Fibroblast of the aortic adventitia (primary cell): ENCODE measurements around the gene DYRK1A. TPM values are rescaled to one million over a fixed set of nuclear protein-coding genes. Genes with fewer than 3 reads are reported as not detected.

ENCODE experiments used
- DNase-seq: peaks from one replicate; pipeline ENCODE4 v3.0.0-alpha.2; 2010; ENCODE audit warnings: low read depth
- H3K4me3 ChIP-seq: 2 replicates; pipeline ENCODE4 v1.5.1; 2011; ENCODE audit warnings: low read depth, mild to moderate bottlenecking, control low read depth, low read length, moderate library complexity
- total RNA-seq: library from RNA; depleted of rRNA; stranded (reverse); fragments of >200 nt; gene quantifications from 2 replicates; pipeline ENCODE4 v1.2.3, GENCODE V29; 2012; ENCODE audit warnings: low replicate concordance
- TF ChIP-seq, protein P1 (sequence below): IDR thresholded peaks from 2 replicates; pipeline ENCODE4 v1.5.1; 2011; ENCODE audit warnings: mild to moderate bottlenecking, low read length, control low read depth, inconsistent platforms; ENCODE audit not compliant: insufficient read depth

Gene DYRK1A
- total RNA-seq, 1 donor: 80.2 TPM

DNA sequence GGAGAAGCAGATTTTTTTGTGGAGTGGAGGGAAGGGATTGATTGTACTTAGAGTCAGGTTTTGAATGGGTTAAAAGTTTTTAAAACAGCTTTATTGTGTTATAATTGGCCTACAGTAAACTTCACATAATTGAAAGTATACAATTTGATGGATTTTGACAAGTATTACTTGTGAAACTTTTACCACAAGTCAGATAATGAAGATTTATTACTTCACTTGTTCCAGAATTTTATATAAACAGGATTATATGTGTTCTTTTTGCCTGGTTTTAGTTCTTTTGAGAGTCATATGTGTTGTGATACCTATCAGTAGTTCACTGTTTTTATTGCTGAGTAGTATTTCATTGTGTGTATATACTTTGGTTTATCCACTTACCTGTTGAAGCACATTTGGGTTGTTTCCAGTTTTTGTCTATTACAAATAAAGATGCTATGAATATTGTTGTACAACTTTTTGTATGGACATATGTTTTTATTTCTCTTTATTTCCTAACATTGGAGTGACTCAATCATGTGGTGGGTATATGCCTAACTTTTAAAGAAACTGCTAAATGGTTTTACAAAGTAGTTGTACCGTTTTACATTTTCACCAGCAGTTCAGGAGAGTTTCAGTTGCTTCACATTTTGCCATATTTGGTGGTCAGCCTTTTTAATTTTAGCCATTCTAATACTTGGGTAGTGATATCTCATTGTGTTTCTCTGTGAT is 71.0 kb downstream of the DYRK1A start:
- TF ChIP-seq, protein P1, sequence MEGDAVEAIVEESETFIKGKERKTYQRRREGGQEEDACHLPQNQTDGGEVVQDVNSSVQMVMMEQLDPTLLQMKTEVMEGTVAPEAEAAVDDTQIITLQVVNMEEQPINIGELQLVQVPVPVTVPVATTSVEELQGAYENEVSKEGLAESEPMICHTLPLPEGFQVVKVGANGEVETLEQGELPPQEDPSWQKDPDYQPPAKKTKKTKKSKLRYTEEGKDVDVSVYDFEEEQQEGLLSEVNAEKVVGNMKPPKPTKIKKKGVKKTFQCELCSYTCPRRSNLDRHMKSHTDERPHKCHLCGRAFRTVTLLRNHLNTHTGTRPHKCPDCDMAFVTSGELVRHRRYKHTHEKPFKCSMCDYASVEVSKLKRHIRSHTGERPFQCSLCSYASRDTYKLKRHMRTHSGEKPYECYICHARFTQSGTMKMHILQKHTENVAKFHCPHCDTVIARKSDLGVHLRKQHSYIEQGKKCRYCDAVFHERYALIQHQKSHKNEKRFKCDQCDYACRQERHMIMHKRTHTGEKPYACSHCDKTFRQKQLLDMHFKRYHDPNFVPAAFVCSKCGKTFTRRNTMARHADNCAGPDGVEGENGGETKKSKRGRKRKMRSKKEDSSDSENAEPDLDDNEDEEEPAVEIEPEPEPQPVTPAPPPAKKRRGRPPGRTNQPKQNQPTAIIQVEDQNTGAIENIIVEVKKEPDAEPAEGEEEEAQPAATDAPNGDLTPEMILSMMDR: no peak
- DNase-seq: peak; percentile 25

GRCh38 chr21:37443683-37444082 is 77.1 kb downstream of the DYRK1A start:
- H3K4me3 ChIP-seq: no peak overlapping the region
- TF ChIP-seq, protein P1: no peak
- DNase-seq: no peak

More for the DNA sequence above, 71.0 kb downstream of the DYRK1A start:
- no peak overlapping the region for H3K4me3 ChIP-seq

DNA sequence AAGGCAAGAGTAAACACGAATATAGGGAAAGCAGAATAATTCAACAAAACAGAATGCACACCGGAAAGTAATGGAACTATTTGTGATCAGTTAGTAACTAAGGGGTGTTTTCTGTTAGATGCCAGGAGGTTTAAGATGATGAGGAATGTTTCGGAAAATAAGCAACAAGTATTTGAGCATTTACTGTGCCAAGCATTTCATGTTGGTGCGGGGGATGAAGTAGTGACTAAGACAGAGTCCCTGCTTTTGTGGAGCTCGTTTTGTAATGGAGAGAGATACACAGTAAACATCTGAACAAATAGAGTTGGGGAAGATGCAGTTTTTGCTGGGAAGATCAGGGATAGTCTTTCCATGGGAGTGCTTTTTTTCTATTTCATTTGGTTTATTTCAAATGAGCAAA is 78.7 kb downstream of the DYRK1A start:
- TF ChIP-seq, protein P1: no peak
- H3K4me3 ChIP-seq: no peak overlapping the region
- peak; percentile 64 for DNase-seq

GRCh38 chr21:37446552-37446951 is 80.0 kb downstream of the DYRK1A start:
- DNase-seq: no peak
- TF ChIP-seq, protein P1: no peak
- H3K4me3 ChIP-seq: no peak overlapping the region

DNA sequence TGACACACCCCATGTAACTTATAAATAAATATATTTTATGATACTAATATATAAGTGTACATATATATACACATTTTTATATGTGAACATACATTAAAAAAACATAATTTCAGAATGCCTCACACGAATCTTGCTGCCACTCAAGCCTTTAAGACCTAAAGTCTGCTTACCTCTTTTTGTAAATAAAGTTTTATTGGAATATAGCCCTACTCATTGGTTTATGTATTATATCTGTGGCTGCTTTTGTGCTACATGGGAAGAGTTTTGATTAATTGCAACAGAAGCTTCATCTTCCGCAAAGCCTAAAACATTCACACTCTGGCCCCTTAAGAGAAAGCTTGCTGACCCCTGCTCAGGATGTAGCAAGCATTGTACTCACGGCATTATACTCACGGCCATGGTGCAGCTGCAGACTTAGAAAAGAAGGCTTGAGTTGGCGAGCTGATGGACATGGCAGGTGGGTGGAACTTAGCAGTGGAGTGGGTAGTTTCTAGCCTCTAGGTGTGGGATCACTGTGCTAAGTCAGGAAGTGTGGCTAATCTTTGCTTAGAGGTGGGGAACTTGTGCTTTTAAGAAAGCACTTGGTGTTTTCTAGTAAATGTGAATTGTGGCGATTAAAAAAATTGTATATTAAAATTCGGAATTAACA is 80.8 kb downstream of the DYRK1A start:
- DNase-seq: no peak
- TF ChIP-seq, protein P1: no peak
- no peak overlapping the region for H3K4me3 ChIP-seq

DNA sequence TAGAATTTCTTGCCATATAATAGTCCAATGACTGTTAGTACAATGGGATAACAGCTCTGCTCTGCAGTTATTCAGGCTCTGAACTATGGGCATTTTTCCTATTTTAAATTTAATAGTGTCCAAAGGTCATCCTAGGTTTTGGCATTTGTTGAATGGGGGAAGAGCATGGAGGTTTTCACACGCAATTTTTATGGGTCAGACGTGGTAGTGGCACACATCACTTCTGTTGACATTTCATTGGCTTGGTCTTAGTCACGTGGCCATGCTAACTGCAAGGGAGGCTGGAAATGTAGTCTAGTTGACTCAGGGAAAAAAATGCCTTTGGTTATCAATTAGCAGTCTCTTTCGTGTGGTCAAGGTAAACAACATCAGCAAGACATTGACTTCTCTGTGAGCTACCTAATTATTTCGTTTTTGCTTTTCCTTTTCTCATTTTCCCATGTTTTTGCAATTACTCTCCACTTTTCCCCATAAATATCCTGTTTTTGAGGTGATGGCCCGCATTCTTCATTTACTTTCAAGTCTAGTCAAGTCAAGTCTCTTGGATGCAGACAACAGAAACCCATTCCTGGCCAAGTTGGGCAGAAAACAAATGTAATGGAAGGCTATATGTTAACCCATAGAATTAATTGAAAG is 82.8 kb downstream of the DYRK1A start:
- TF ChIP-seq, protein P1: no peak
- H3K4me3 ChIP-seq: no peak overlapping the region
- no peak for DNase-seq
